Spinal cord (tissue), 4 donors: ENCODE results near the gene VAV3. TPM values are rescaled to one million over a fixed set of nuclear protein-coding genes. Genes with fewer than 3 reads are reported as not detected.

Experiments used
- polyA plus RNA-seq, 2 donors: library from polyadenylated mRNA; unstranded; fragments of 120-200 nt; gene quantifications; one replicate each; pipeline ENCODE4 v1.2.1, GENCODE V29; 2013; ENCODE audit not compliant: insufficient read length in 2 of 2
- small RNA-seq: library from RNA; depleted of rRNA; stranded (forward); fragments of <200 nt; gene quantifications from one replicate; pipeline ENCODE3, GENCODE V24; 2014; ENCODE audit warnings: low replicate concordance
- total RNA-seq, 2 donors: library from RNA; depleted of rRNA in 1 of 2; stranded (reverse); fragments of 120-200 nt in 1 of 2; fragments of >200 nt in 1 of 2; gene quantifications; one replicate each; pipeline versions ENCODE4 v1.2.3 to v1.2.4, GENCODE V29; 2013 to 2014

VAV3 gene
- total and polyA plus RNA-seq, 4 donors = 6.1 to 13.6 (median 9.2) TPM

Small RNAs within 50 kb of the gene (small RNA-seq; reads per million reads assigned to genes)
- gene MIR7852 = not detected

Other genes with a start within 250 kb of the VAV3 start
- 10 to 100 TPM; 26.7 to 34.8 TPM for gene SLC25A24, start 235.2 kb upstream of the VAV3 start, total RNA-seq
- 10 to 100 TPM; 10.7 to 14.7 TPM for gene SLC25A24, start 235.2 kb upstream of the VAV3 start, polyA plus RNA-seq